Osteoblast (primary cell): ENCODE results near the gene ZNF735. TPM values are rescaled to one million over a fixed set of nuclear protein-coding genes. Genes with fewer than 3 reads are reported as not detected.

ENCODE experiments used
- DNase-seq: peaks from one replicate; pipeline ENCODE4 v3.0.0; 2011; ENCODE audit warnings: low spot score, mixed read lengths; ENCODE audit not compliant: insufficient read length; ENCODE audit errors: missing footprints
- H2AFZ ChIP-seq: 2 replicates; pipeline ENCODE4 v1.6.0; 2011; ENCODE audit warnings: mild to moderate bottlenecking, low read length
- H3K27ac ChIP-seq: 2 replicates; pipeline ENCODE4 v1.5.1; 2011; ENCODE audit warnings: mild to moderate bottlenecking, low read depth, low read length, moderate library complexity
- H3K27me3 ChIP-seq: 2 replicates; pipeline ENCODE4 v1.6.0; 2012; ENCODE audit warnings: mild to moderate bottlenecking, control low read depth, inconsistent platforms, low read length, moderate library complexity; ENCODE audit not compliant: insufficient read depth
- H3K36me3 ChIP-seq: 2 replicates; pipeline ENCODE4 v1.5.1; 2011; ENCODE audit warnings: mild to moderate bottlenecking, low read length, control low read depth, moderate library complexity; ENCODE audit not compliant: insufficient read depth
- H3K4me1 ChIP-seq: 2 replicates; pipeline ENCODE4 v1.5.1; 2011; ENCODE audit warnings: mild to moderate bottlenecking, low read length, control low read depth, moderate library complexity; ENCODE audit not compliant: insufficient read depth
- H3K4me2 ChIP-seq: 2 replicates; pipeline ENCODE4 v1.6.0; 2011; ENCODE audit warnings: mild to moderate bottlenecking, low read length; ENCODE audit not compliant: insufficient read depth
- H3K4me3 ChIP-seq: fragments of 200-600 bp; sonication (generic); 3 replicates; pipeline ENCODE4 v1.5.1; 2012; ENCODE audit warnings: mild to moderate bottlenecking, low read length, inconsistent platforms; ENCODE audit not compliant: insufficient read depth
- H3K79me2 ChIP-seq: 2 replicates; pipeline ENCODE4 v1.6.0; 2012; ENCODE audit warnings: mild to moderate bottlenecking, low read length, control low read depth, inconsistent platforms; ENCODE audit not compliant: insufficient read depth
- H3K9me3 ChIP-seq: 2 replicates; pipeline ENCODE4 v1.5.1; 2011; ENCODE audit warnings: low read depth, low read length, control low read depth
- H4K20me1 ChIP-seq: 2 replicates; pipeline ENCODE4 v1.6.0; 2012; ENCODE audit warnings: mild to moderate bottlenecking, low read length, control low read depth; ENCODE audit not compliant: insufficient read depth
- total RNA-seq: library from RNA; depleted of rRNA; stranded (reverse); fragments of >200 nt; gene quantifications from 2 replicates; pipeline ENCODE4 v1.2.3, GENCODE V29; 2012
- TF ChIP-seq, protein P1 (sequence below): IDR thresholded peaks from 2 replicates; pipeline ENCODE4 v1.5.1; 2011; ENCODE audit warnings: mild to moderate bottlenecking, low read depth, low read length, moderate library complexity; ENCODE audit errors: extremely low read depth

Gene ZNF735
- total RNA-seq, 1 donor, result not detected

DNA sequence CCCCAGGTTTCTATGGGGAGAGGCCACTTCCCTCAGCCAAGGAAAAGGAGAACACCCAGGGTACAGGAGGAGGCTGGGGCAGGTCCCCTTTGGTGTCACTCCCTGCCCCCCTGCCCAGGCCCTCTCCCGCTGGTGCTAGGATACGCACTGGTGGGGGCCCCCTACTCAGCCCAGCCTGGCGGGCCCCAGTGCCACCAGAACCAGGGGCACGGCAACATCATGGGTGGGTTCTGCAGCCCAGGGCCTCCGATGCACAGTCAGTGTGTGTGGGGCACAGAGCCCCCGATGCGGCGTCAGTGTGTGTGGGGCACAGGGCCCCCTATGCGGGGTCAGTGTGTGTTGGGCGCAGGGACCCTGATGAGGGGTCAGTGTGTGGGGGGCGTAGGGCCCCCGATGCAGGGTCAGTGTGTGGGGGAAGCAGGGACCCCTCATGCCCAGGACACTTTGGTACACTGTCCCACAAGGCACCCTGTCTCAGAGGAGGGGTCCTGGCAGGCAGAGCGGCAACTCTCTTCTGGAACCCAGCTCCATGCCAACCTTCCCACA is 23.1 kb upstream of the ZNF735 start:
- Histone ChIP-seq H3K27me3 (no peaks in the 10 kb centered on the region), H3K36me3 (no peaks in the 10 kb centered on the region), H3K9me3 (peaks cover 3% of the 10 kb centered on the region), H3K27ac (no peak overlapping the region), H3K4me3 (no peak overlapping the region), H4K20me1 (no peaks in the 10 kb centered on the region), H2AFZ (no peak overlapping the region), H3K4me2 (no peak overlapping the region), H3K79me2 (no peaks in the 10 kb centered on the region), H3K4me1 (no peaks in the 10 kb centered on the region)
- peak; percentile 35 for DNase-seq
- TF ChIP-seq, protein P1, sequence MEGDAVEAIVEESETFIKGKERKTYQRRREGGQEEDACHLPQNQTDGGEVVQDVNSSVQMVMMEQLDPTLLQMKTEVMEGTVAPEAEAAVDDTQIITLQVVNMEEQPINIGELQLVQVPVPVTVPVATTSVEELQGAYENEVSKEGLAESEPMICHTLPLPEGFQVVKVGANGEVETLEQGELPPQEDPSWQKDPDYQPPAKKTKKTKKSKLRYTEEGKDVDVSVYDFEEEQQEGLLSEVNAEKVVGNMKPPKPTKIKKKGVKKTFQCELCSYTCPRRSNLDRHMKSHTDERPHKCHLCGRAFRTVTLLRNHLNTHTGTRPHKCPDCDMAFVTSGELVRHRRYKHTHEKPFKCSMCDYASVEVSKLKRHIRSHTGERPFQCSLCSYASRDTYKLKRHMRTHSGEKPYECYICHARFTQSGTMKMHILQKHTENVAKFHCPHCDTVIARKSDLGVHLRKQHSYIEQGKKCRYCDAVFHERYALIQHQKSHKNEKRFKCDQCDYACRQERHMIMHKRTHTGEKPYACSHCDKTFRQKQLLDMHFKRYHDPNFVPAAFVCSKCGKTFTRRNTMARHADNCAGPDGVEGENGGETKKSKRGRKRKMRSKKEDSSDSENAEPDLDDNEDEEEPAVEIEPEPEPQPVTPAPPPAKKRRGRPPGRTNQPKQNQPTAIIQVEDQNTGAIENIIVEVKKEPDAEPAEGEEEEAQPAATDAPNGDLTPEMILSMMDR, result no peak

DNA sequence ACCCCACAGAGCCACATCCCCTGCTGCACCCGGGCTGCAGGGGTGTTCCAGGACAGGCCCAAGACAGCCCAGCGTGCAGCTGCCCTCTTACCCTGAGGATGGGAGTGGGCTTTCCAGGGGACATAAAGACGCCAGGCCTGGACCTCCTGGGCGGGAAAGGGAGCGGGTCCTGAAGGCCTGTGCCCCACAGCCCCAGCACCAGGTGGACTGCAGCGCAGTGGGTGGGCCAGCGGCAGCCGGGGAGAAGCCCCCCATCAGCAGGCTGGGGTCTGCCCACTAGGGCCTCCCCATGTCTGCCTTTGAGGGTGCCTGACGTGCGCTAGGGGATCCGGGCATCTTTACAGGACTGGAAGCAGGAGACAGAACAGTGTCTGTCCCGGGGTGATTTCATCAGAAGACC is 22.6 kb upstream of the ZNF735 start:
- Histone ChIP-seq H3K27ac (no peak overlapping the region), H3K79me2 (no peaks in the 10 kb centered on the region), H3K36me3 (no peaks in the 10 kb centered on the region), H3K27me3 (no peaks in the 10 kb centered on the region), H3K9me3 (peaks cover 3% of the 10 kb centered on the region), H3K4me2 (no peak overlapping the region), H3K4me3 (no peak overlapping the region), H2AFZ (no peak overlapping the region), H3K4me1 (no peaks in the 10 kb centered on the region), H4K20me1 (no peaks in the 10 kb centered on the region)
- DNase-seq, result peak; percentile 25
- TF ChIP-seq, protein P1, result no peak

DNA sequence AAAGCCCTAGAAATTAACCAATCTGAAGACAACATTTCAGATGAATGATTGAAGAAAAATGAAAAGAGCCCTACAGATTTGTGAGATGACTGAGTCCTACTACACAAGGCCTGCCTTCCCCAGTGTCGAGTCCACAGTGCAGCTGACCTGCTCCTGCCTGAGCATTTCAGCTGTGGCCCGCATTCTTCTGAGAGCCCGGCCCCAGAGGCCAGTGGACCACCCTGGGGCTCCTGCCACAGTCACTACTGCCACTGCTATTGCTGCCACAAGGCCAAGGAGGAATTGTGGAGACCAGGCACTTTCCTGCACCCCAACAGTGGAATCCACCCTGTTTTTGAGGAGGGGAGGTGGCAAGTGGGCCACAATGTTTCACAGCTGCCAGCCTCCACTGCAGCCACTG is 19.6 kb upstream of the ZNF735 start:
- TF ChIP-seq, protein P1, result no peak
- Histone ChIP-seq H3K27ac (no peak overlapping the region), H3K4me1 (no peaks in the 10 kb centered on the region), H3K79me2 (no peaks in the 10 kb centered on the region), H3K9me3 (peaks cover 3% of the 10 kb centered on the region), H2AFZ (no peak overlapping the region), H3K4me2 (no peak overlapping the region), H4K20me1 (no peaks in the 10 kb centered on the region), H3K36me3 (no peaks in the 10 kb centered on the region), H3K4me3 (no peak overlapping the region), H3K27me3 (no peaks in the 10 kb centered on the region)
- DNase-seq, result peak; percentile 26

DNA sequence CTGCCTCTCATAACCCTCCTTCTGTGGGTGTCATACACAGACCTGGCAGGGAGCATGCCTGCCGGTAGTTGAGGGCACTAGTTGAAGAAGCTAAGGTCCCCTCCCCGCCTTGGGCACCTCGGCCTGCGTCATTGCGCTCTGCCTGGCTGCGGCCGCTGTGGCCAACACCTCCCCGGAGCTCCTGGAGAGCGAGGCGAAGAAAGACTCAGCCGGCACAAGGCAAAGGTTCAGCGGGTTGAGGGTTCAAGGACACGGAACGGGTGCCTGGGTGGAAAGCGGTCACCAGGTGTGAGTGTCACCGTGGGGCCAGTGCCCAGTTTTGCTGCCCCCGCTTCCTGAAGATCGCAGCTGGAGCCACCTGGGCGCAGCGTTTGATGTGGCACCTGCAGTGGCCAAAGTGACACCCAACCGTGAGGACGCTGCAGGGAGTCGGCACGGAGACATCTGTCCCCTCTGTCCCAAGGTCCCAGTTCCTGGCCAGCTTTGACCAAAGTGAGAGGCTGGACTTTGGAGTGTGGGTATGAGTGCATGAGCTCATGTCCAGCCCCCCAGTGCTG is 14.8 kb upstream of the ZNF735 start:
- no peak overlapping the region for H2AFZ ChIP-seq
- peaks cover 3% of the 10 kb centered on the region for H3K9me3 ChIP-seq
- TF ChIP-seq, protein P1, result no peak
- H3K4me3 ChIP-seq, result no peak overlapping the region
- no peaks in the 10 kb centered on the region for H4K20me1 ChIP-seq
- no peaks in the 10 kb centered on the region for H3K4me1 ChIP-seq
- H3K27me3 ChIP-seq, result no peaks in the 10 kb centered on the region
- H3K36me3 ChIP-seq, result no peaks in the 10 kb centered on the region
- H3K4me2 ChIP-seq, result no peak overlapping the region
- DNase-seq, result no peak
- H3K27ac ChIP-seq, result no peak overlapping the region
- H3K79me2 ChIP-seq, result no peaks in the 10 kb centered on the region
